ENCODE measurements around the gene EMP2.
A peak's percentile ranks its signal among the peaks of the same experiment; 100 is the strongest.
"Not testable (repeated sequence)": the region's sequence is repeated elsewhere in the genome, so short reads cannot be mapped to it uniquely, and the experiment has no call there.

The EMP2 gene

GRCh38 chr16:10564591-10564990 lies 15.8 kb downstream of the EMP2 start:
- H3K9me3 ChIP-seq (ENCODE audit: control insufficient read depth in 1 of 2, low read length in 2 of 2), result peaks cover 3 to 4% of the 10 kb centered on the region in 2 donors
- H3K4me1 ChIP-seq (ENCODE audit: control insufficient read depth in 1 of 2, insufficient read depth in 2 of 2, low read length in 2 of 2), result no peaks in the 10 kb centered on the region
- no peak overlapping the region for H3K4me3 ChIP-seq (ENCODE audit: low read depth in 1 of 2, low read length in 2 of 2)
- H3K9ac ChIP-seq (ENCODE audit: low read depth in 1 of 2, low read length in 2 of 2), result no peak overlapping the region
- no peak overlapping the region for H3K27ac ChIP-seq (ENCODE audit: low read depth, low read length)
- peaks cover 0 to 4% of the 10 kb centered on the region in 2 donors for H3K36me3 ChIP-seq (ENCODE audit: control insufficient read depth in 1 of 2, insufficient read depth in 2 of 2, low read length in 2 of 2)
- no peaks in the 10 kb centered on the region for H3K27me3 ChIP-seq (ENCODE audit: control insufficient read depth in 1 of 2, insufficient read depth in 2 of 2, low read length in 2 of 2)

GRCh38 chr16:10562361-10562899 lies 18.0 kb downstream of the EMP2 start:
- no peaks in the 10 kb centered on the region for H3K27me3 ChIP-seq (ENCODE audit: control insufficient read depth in 1 of 2, insufficient read depth in 2 of 2, low read length in 2 of 2)
- H3K36me3 ChIP-seq (ENCODE audit: control insufficient read depth in 1 of 2, insufficient read depth in 2 of 2, low read length in 2 of 2), result peaks cover 0 to 4% of the 10 kb centered on the region in 2 donors
- H3K27ac ChIP-seq (ENCODE audit: low read depth, low read length), result no peak overlapping the region
- peaks cover 3 to 4% of the 10 kb centered on the region in 2 donors for H3K9me3 ChIP-seq (ENCODE audit: control insufficient read depth in 1 of 2, low read length in 2 of 2)
- peaks cover 12 to 13% of the 10 kb centered on the region in 2 donors for H3K4me1 ChIP-seq (ENCODE audit: control insufficient read depth in 1 of 2, insufficient read depth in 2 of 2, low read length in 2 of 2)
- no peak overlapping the region for H3K4me3 ChIP-seq (ENCODE audit: low read depth in 1 of 2, low read length in 2 of 2)
- H3K9ac ChIP-seq (ENCODE audit: low read depth in 1 of 2, low read length in 2 of 2), result no peak overlapping the region

- Histone ChIP-seq H3K9ac (ENCODE audit: low read depth in 1 of 2, low read length in 2 of 2) (no peak overlapping the region), H3K27me3 (ENCODE audit: control insufficient read depth in 1 of 2, insufficient read depth in 2 of 2, low read length in 2 of 2) (no peaks in the 10 kb centered on the region), H3K4me3 (ENCODE audit: low read depth in 1 of 2, low read length in 2 of 2) (no peak overlapping the region), H3K9me3 (ENCODE audit: control insufficient read depth in 1 of 2, low read length in 2 of 2) (peaks cover 3 to 4% of the 10 kb centered on the region in 2 donors), H3K27ac (ENCODE audit: low read depth, low read length) (no peak overlapping the region), H3K36me3 (ENCODE audit: control insufficient read depth in 1 of 2, insufficient read depth in 2 of 2, low read length in 2 of 2) (peaks cover 0 to 4% of the 10 kb centered on the region in 2 donors), H3K4me1 (ENCODE audit: control insufficient read depth in 1 of 2, insufficient read depth in 2 of 2, low read length in 2 of 2) (peaks cover 12 to 13% of the 10 kb centered on the region in 2 donors)
Measured at GRCh38 chr16:10561425-10561824, 19.0 kb downstream of the EMP2 start.

- Histone ChIP-seq H3K9ac (ENCODE audit: low read depth in 1 of 2, low read length in 2 of 2) (no peak overlapping the region), H3K4me3 (ENCODE audit: low read depth in 1 of 2, low read length in 2 of 2) (no peak overlapping the region), H3K36me3 (ENCODE audit: control insufficient read depth in 1 of 2, insufficient read depth in 2 of 2, low read length in 2 of 2) (peaks cover 0 to 4% of the 10 kb centered on the region in 2 donors), H3K4me1 (ENCODE audit: control insufficient read depth in 1 of 2, insufficient read depth in 2 of 2, low read length in 2 of 2) (peaks cover 12 to 13% of the 10 kb centered on the region in 2 donors), H3K27me3 (ENCODE audit: control insufficient read depth in 1 of 2, insufficient read depth in 2 of 2, low read length in 2 of 2) (no peaks in the 10 kb centered on the region), H3K27ac (ENCODE audit: low read depth, low read length) (no peak overlapping the region), H3K9me3 (ENCODE audit: control insufficient read depth in 1 of 2, low read length in 2 of 2) (peaks cover 3 to 4% of the 10 kb centered on the region in 2 donors)
Measured at GRCh38 chr16:10561001-10561400, 19.4 kb downstream of the EMP2 start.

- H3K4me1 ChIP-seq (ENCODE audit: control insufficient read depth in 1 of 2, insufficient read depth in 2 of 2, low read length in 2 of 2), result peaks cover 12 to 13% of the 10 kb centered on the region in 2 donors
- not testable (repeated sequence) for H3K9me3 ChIP-seq (ENCODE audit: control insufficient read depth in 1 of 2, low read length in 2 of 2); H3K27me3 ChIP-seq (ENCODE audit: control insufficient read depth in 1 of 2, insufficient read depth in 2 of 2, low read length in 2 of 2); H3K36me3 ChIP-seq (ENCODE audit: control insufficient read depth in 1 of 2, insufficient read depth in 2 of 2, low read length in 2 of 2); H3K4me3 ChIP-seq (ENCODE audit: low read depth in 1 of 2, low read length in 2 of 2); H3K9ac ChIP-seq (ENCODE audit: low read depth in 1 of 2, low read length in 2 of 2); H3K27ac ChIP-seq (ENCODE audit: low read depth, low read length)
Measured at GRCh38 chr16:10559792-10560191, 20.6 kb downstream of the EMP2 start.

- peaks cover 12 to 13% of the 10 kb centered on the region in 2 donors for H3K4me1 ChIP-seq (ENCODE audit: control insufficient read depth in 1 of 2, insufficient read depth in 2 of 2, low read length in 2 of 2)
- peak overlapping the region in 1 of 2 donors; percentile 42 for H3K4me3 ChIP-seq (ENCODE audit: low read depth in 1 of 2, low read length in 2 of 2)
- peaks cover 3 to 4% of the 10 kb centered on the region in 2 donors for H3K9me3 ChIP-seq (ENCODE audit: control insufficient read depth in 1 of 2, low read length in 2 of 2)
- H3K36me3 ChIP-seq (ENCODE audit: control insufficient read depth in 1 of 2, insufficient read depth in 2 of 2, low read length in 2 of 2), result no peaks in the 10 kb centered on the region
- H3K9ac ChIP-seq (ENCODE audit: low read depth in 1 of 2, low read length in 2 of 2), result no peak overlapping the region
- no peaks in the 10 kb centered on the region for H3K27me3 ChIP-seq (ENCODE audit: control insufficient read depth in 1 of 2, insufficient read depth in 2 of 2, low read length in 2 of 2)
- H3K27ac ChIP-seq (ENCODE audit: low read depth, low read length), result peak overlapping the region; percentile 63
Measured at GRCh38 chr16:10558746-10559641, 21.4 kb downstream of the EMP2 start.

GRCh38 chr16:10558305-10558704 lies 22.1 kb downstream of the EMP2 start:
- Histone ChIP-seq H3K9ac (ENCODE audit: low read depth in 1 of 2, low read length in 2 of 2) (no peak overlapping the region), H3K4me1 (ENCODE audit: control insufficient read depth in 1 of 2, insufficient read depth in 2 of 2, low read length in 2 of 2) (peaks cover 12 to 13% of the 10 kb centered on the region in 2 donors), H3K9me3 (ENCODE audit: control insufficient read depth in 1 of 2, low read length in 2 of 2) (peaks cover 3 to 4% of the 10 kb centered on the region in 2 donors), H3K36me3 (ENCODE audit: control insufficient read depth in 1 of 2, insufficient read depth in 2 of 2, low read length in 2 of 2) (no peaks in the 10 kb centered on the region), H3K27me3 (ENCODE audit: control insufficient read depth in 1 of 2, insufficient read depth in 2 of 2, low read length in 2 of 2) (no peaks in the 10 kb centered on the region), H3K4me3 (ENCODE audit: low read depth in 1 of 2, low read length in 2 of 2) (peak overlapping the region in 1 of 2 donors; percentile 42), H3K27ac (ENCODE audit: low read depth, low read length) (peak overlapping the region; percentile 63)

GRCh38 chr16:10557750-10558149 lies 22.6 kb downstream of the EMP2 start:
- no peaks in the 10 kb centered on the region for H3K36me3 ChIP-seq (ENCODE audit: control insufficient read depth in 1 of 2, insufficient read depth in 2 of 2, low read length in 2 of 2)
- H3K4me3 ChIP-seq (ENCODE audit: low read depth in 1 of 2, low read length in 2 of 2), result no peak overlapping the region
- H3K27ac ChIP-seq (ENCODE audit: low read depth, low read length), result no peak overlapping the region

GRCh38 chr16:10556236-10556635 lies 24.2 kb downstream of the EMP2 start:
- H3K27me3 ChIP-seq (ENCODE audit: control insufficient read depth in 1 of 2, insufficient read depth in 2 of 2, low read length in 2 of 2), result no peaks in the 10 kb centered on the region
- no peak overlapping the region for H3K27ac ChIP-seq (ENCODE audit: low read depth, low read length)
- H3K9me3 ChIP-seq (ENCODE audit: control insufficient read depth in 1 of 2, low read length in 2 of 2), result no peaks in the 10 kb centered on the region
- H3K4me1 ChIP-seq (ENCODE audit: control insufficient read depth in 1 of 2, insufficient read depth in 2 of 2, low read length in 2 of 2), result peaks cover 12 to 13% of the 10 kb centered on the region in 2 donors
- no peak overlapping the region for H3K4me3 ChIP-seq (ENCODE audit: low read depth in 1 of 2, low read length in 2 of 2)
- no peak overlapping the region for H3K9ac ChIP-seq (ENCODE audit: low read depth in 1 of 2, low read length in 2 of 2)
- no peaks in the 10 kb centered on the region for H3K36me3 ChIP-seq (ENCODE audit: control insufficient read depth in 1 of 2, insufficient read depth in 2 of 2, low read length in 2 of 2)

More at GRCh38 chr16:10557750-10558149, 22.6 kb downstream of the EMP2 start:
- peaks cover 12 to 13% of the 10 kb centered on the region in 2 donors for H3K4me1 ChIP-seq (ENCODE audit: control insufficient read depth in 1 of 2, insufficient read depth in 2 of 2, low read length in 2 of 2)
- H3K9ac ChIP-seq (ENCODE audit: low read depth in 1 of 2, low read length in 2 of 2), result no peak overlapping the region
- H3K27me3 ChIP-seq (ENCODE audit: control insufficient read depth in 1 of 2, insufficient read depth in 2 of 2, low read length in 2 of 2), result no peaks in the 10 kb centered on the region
- peaks cover 3% of the 10 kb centered on the region in 2 donors for H3K9me3 ChIP-seq (ENCODE audit: control insufficient read depth in 1 of 2, low read length in 2 of 2)

- Histone ChIP-seq H3K4me3 (ENCODE audit: low read depth in 1 of 2, low read length in 2 of 2) (no peak overlapping the region), H3K9me3 (ENCODE audit: control insufficient read depth in 1 of 2, low read length in 2 of 2) (no peaks in the 10 kb centered on the region), H3K36me3 (ENCODE audit: control insufficient read depth in 1 of 2, insufficient read depth in 2 of 2, low read length in 2 of 2) (no peaks in the 10 kb centered on the region), H3K9ac (ENCODE audit: low read depth in 1 of 2, low read length in 2 of 2) (no peak overlapping the region), H3K27me3 (ENCODE audit: control insufficient read depth in 1 of 2, insufficient read depth in 2 of 2, low read length in 2 of 2) (no peaks in the 10 kb centered on the region), H3K27ac (ENCODE audit: low read depth, low read length) (no peak overlapping the region), H3K4me1 (ENCODE audit: control insufficient read depth in 1 of 2, insufficient read depth in 2 of 2, low read length in 2 of 2) (peaks cover 12 to 13% of the 10 kb centered on the region in 2 donors)
Measured at GRCh38 chr16:10554569-10554968, 25.8 kb downstream of the EMP2 start.

All from duodenal mucosa (tissue), 2 donors.